Naive thymus-derived CD4-positive, alpha-beta T cell (primary cell): ENCODE data around the gene NUDT3. TPM values are rescaled to one million over a fixed set of nuclear protein-coding genes. Genes with fewer than 3 reads are reported as not detected.

ENCODE experiments used
- ATAC-seq: fragments of 150-1000 bp; cut with Tn5 transposase; 2 replicates; pipeline ENCODE4 v1.10.0; 2021; ENCODE audit warnings: mild to moderate bottlenecking, moderate library complexity
- CTCF ChIA-PET: fragments of 350-600 bp; sonication (Branson Sonifier 250); formaldehyde crosslinking; loops from one replicate; lab custom pipeline; 2021; ENCODE audit warnings: antibody characterized with exemption; lab: Charles Lee
- POLR2A ChIA-PET: fragments of 350-600 bp; sonication (Branson Sonifier 250); formaldehyde crosslinking; loops from one replicate; lab custom pipeline; 2021; ENCODE audit warnings: antibody characterized with exemption, inconsistent platforms; lab: Charles Lee
- DNase-seq, 9 donors: peaks; one replicate each; pipeline versions ENCODE4 v3.0.0 to v3.0.0-alpha.2; 2020 to 2022; ENCODE audit warnings: mixed read lengths in 1 of 9
- H3K27ac ChIP-seq: one replicate; pipeline ENCODE4 v1.7.0; 2013; ENCODE audit warnings: mild to moderate bottlenecking, low read depth, low read length, moderate library complexity
- H3K27me3 ChIP-seq, 2 donors: one replicate each; pipeline ENCODE4 v1.7.0; 2013; ENCODE audit warnings: low read length in 2 of 2, mild to moderate bottlenecking in 2 of 2, moderate library complexity in 2 of 2; ENCODE audit not compliant: control insufficient read depth in 2 of 2, insufficient read depth in 2 of 2
- H3K36me3 ChIP-seq, 3 experiments: 1 replicate in 2 of 3; 2 replicates in 1 of 3; pipeline ENCODE4 v1.7.0; 2013; ENCODE audit warnings: low read length in 3 of 3, mild to moderate bottlenecking in 3 of 3, moderate library complexity in 1 of 3; ENCODE audit not compliant: insufficient read depth in 3 of 3, control insufficient read depth in 2 of 3
- H3K4me1 ChIP-seq, 2 donors: one replicate each; pipeline ENCODE4 v1.7.0; 2013; ENCODE audit warnings: low read length in 2 of 2, mild to moderate bottlenecking in 2 of 2, moderate library complexity in 1 of 2; ENCODE audit not compliant: control insufficient read depth in 2 of 2, insufficient read depth in 2 of 2
- H3K4me3 ChIP-seq: 2 replicates; pipeline ENCODE4 v1.7.0; 2013; ENCODE audit warnings: mild to moderate bottlenecking, low read length
- H3K9me3 ChIP-seq, 3 experiments: 1 replicate in 2 of 3; 2 replicates in 1 of 3; pipeline ENCODE4 v1.7.0; 2013; ENCODE audit warnings: low read length in 3 of 3; ENCODE audit not compliant: control insufficient read depth in 2 of 3
- H3K27ac Mint-ChIP-seq, 9 donors: one replicate each; pipeline ENCODE4 v1.8.0; 2020 to 2022; ENCODE audit warnings: mixed read lengths in 9 of 9, mild to moderate bottlenecking in 8 of 9, moderate library complexity in 5 of 9, inconsistent platforms in 2 of 9
- H3K27me3 Mint-ChIP-seq, 5 donors: one replicate each; pipeline ENCODE4 v1.8.0; 2021 to 2022; ENCODE audit warnings: mixed read lengths in 5 of 5, mild to moderate bottlenecking in 1 of 5
- H3K36me3 Mint-ChIP-seq, 5 donors: one replicate each; pipeline ENCODE4 v1.8.0; 2020 to 2022; ENCODE audit warnings: mixed read lengths in 5 of 5, mild to moderate bottlenecking in 3 of 5, inconsistent platforms in 1 of 5
- H3K4me1 Mint-ChIP-seq, 7 donors: one replicate each; pipeline ENCODE4 v1.8.0; 2020 to 2022; ENCODE audit warnings: mixed read lengths in 7 of 7, mild to moderate bottlenecking in 3 of 7, inconsistent platforms in 1 of 7
- H3K4me3 Mint-ChIP-seq, 10 donors: one replicate each; pipeline ENCODE4 v1.8.0; 2020 to 2022; ENCODE audit warnings: mild to moderate bottlenecking in 10 of 10, mixed read lengths in 10 of 10, moderate library complexity in 6 of 10, inconsistent platforms in 2 of 10
- H3K9me3 Mint-ChIP-seq, 11 donors: one replicate each; pipeline ENCODE4 v1.8.0; 2020 to 2022; ENCODE audit warnings: mixed read lengths in 11 of 11, mild to moderate bottlenecking in 4 of 11, inconsistent platforms in 1 of 11, moderate library complexity in 1 of 11
- intact Hi-C, 2 donors: fragments of 100-400 bp; cut with micrococcal nuclease; formaldehyde crosslinking; loops; one replicate each; pipeline ENCODE4 v1.15.1; 2023
- polyA plus RNA-seq, 2 donors: library from polyadenylated mRNA; unstranded; fragments of 300-500 nt; fragmentation: Illumina TruSeq; gene quantifications; one replicate each; pipeline ENCODE4 v1.2.3, GENCODE V29; 2021
- total RNA-seq, 6 experiments: library from RNA in 5 of 6; stranded (reverse) in 5 of 6; gene quantifications; 1 replicate in 5 of 6; 2 replicates in 1 of 6; pipeline ENCODE4 v1.2.3 and lab custom pipeline; 2021 to 2026

The NUDT3 gene
- total and polyA plus RNA-seq, 7 experiments from 2014 or later: 10.4 to 29.7 (median 23.4) TPM

DNA sequence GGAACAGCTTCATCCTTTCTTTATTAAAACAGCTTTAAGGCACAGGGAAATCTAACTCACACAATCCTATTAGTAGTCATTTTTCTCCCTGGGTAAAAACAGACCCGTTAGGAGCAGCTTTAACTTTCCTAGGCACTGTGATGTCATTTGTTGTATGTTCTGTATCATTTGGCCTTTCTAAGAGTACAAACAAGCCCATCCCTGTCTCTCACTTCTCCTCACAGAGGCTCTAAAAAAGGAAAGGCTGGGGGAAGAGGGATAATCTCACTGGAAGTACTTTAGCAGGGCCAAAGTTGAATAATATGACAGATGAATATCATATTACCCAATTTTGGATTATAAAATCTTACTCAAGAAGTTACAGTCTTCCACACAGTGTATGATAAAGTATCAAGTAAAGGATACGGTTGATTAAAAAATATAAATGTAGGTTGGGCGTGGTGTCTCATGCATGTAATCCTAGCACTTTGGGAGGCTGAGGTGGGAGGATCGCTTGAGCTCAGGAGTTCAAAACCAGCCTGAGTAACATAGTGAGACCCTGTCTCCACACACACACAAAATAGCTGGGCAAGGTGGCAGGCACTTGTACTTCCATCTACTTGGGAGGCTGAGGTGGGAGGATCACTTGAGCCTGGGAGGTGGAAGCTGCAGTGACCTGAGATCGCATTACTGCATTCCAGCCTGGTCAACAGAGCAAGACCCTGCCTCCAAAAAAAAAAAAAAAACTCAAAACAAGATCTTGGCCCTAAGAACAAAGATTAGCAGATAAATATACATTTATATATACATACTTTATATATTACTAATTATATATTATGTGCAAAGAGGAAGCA, 7.9 kb downstream of the NUDT3 start:
- H3K27me3 ChIP-seq: no peaks in the 10 kb centered on the region
- no peak overlapping the region for H3K4me3 ChIP-seq
- no peak overlapping the region for H3K4me3 Mint-ChIP-seq
- ATAC-seq (no peak), DNase-seq (no peak)
- H3K27ac Mint-ChIP-seq: peak overlapping the region in 1 of 9 donors; percentile 1
- intact Hi-C loops: no loop called here
- H3K27ac ChIP-seq: no peak overlapping the region
- no peaks in the 10 kb centered on the region for H3K4me1 ChIP-seq
- peaks cover 0 to 10% (median 6%) of the 10 kb centered on the region in 5 donors for H3K36me3 Mint-ChIP-seq
- no peaks in the 10 kb centered on the region for H3K36me3 ChIP-seq
- no peaks in the 10 kb centered on the region for H3K9me3 ChIP-seq
- H3K4me1 Mint-ChIP-seq: peaks cover 3 to 60% (median 35%) of the 10 kb centered on the region in 7 donors
- no peaks in the 10 kb centered on the region for H3K27me3 Mint-ChIP-seq
- ChIA-PET POLR2A (no interaction called here), CTCF (interaction anchor here (0.8 kb wide), 1 partner anchor 186 kb away, joined by 3 read pairs; no protein-coding TSS in a partner anchor)
- H3K9me3 Mint-ChIP-seq: no peaks in the 10 kb centered on the region

DNA sequence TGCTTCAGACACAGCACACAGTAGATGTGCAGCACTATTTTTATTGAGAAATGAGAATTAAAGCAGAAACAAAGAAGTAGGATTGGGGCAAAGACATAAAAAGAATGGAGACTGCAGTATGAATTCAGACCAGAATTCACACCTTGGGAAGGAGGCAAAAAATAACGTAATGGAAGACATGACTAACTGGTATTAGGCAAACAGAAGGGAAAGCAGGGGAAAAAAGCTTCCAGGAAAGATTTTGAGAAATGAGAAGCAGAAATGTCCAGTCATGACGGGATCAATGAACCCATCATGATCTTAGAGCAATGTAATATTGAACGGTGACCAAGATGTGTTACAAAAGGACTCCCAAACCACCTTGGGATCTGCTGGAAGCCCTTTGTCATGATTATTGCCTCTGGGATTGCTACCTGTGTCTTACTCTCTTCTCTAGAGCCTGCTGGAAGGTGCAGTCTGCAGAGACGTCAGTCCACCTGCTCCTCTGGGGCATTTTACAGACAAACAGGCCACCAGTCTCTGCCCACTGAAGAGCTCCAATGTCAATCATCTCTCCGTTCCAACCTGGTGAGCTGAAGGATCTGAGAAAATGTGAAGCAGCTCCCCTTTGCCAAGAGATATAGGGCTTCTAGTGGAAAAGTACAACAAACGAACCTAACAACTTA, 8.7 kb downstream of the NUDT3 start:
- H3K27ac ChIP-seq: no peak overlapping the region
- no peaks in the 10 kb centered on the region for H3K36me3 ChIP-seq
- no peak for ATAC-seq
- peaks cover 0 to 12% (median 6%) of the 10 kb centered on the region in 5 donors for H3K36me3 Mint-ChIP-seq
- H3K9me3 ChIP-seq: no peaks in the 10 kb centered on the region
- H3K27ac Mint-ChIP-seq: peak overlapping the region in 2 of 9 donors; percentile 26 to 58
- no peak for DNase-seq
- H3K4me1 Mint-ChIP-seq: peaks cover 4 to 56% (median 32%) of the 10 kb centered on the region in 7 donors
- no peaks in the 10 kb centered on the region for H3K4me1 ChIP-seq
- H3K4me3 ChIP-seq: no peak overlapping the region
- no peaks in the 10 kb centered on the region for H3K9me3 Mint-ChIP-seq
- no peak overlapping the region for H3K4me3 Mint-ChIP-seq
- H3K27me3 ChIP-seq: no peaks in the 10 kb centered on the region
- ChIA-PET POLR2A (interaction anchor here (0.6 kb wide), 1 partner anchor 565 kb away, joined by 3 read pairs; no protein-coding TSS in a partner anchor), CTCF (interaction anchor here (0.6 to 0.8 kb wide), 3 partner anchors 79 to 185 kb away, joined by 3 to 6 read pairs (median 3); no protein-coding TSS in a partner anchor)
- no peaks in the 10 kb centered on the region for H3K27me3 Mint-ChIP-seq
- intact Hi-C loops: no loop called here

DNA sequence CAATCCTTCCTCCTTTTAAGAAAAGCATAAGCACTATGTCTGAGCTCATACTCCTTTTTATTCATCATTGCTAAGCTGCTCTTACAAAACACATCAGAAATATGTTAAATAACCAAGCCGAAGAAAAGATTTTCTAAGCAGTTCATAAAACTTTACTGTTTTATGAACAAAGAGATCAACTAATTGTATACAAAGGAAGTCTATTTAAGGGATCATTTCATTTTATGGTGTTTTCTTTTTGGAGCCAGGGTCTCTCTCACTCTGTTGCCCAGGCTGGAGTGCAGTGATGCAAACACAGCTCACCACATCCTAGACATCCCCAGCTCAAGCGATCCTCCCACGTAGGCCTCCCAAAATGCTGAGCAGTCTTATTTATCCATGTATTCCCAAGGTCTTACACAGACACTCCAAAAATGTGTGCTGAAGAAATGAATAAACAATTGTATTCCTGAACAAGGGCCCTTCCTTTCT, 9.3 kb downstream of the NUDT3 start:
- H3K4me1 Mint-ChIP-seq: peaks cover 5 to 58% (median 33%) of the 10 kb centered on the region in 7 donors
- H3K36me3 ChIP-seq: no peaks in the 10 kb centered on the region
- no peak overlapping the region for H3K27ac Mint-ChIP-seq
- DNase-seq (no peak), ATAC-seq (no peak)
- intact Hi-C loops: no loop called here
- CTCF ChIA-PET: interaction anchor here (0.6 to 0.7 kb wide), 2 partner anchors 79 to 102 kb away, joined by 3 to 6 read pairs; no protein-coding TSS in a partner anchor
- no peaks in the 10 kb centered on the region for H3K9me3 ChIP-seq
- H3K27me3 Mint-ChIP-seq: no peaks in the 10 kb centered on the region
- no peaks in the 10 kb centered on the region for H3K9me3 Mint-ChIP-seq
- H3K4me3 ChIP-seq: no peak overlapping the region
- POLR2A ChIA-PET: interaction anchor here (0.6 to 1.6 kb wide), 2 partner anchors 13 to 565 kb away, joined by 3 to 4 read pairs; no protein-coding TSS in a partner anchor
- H3K27me3 ChIP-seq: no peaks in the 10 kb centered on the region
- H3K36me3 Mint-ChIP-seq: peaks cover 0 to 14% (median 6%) of the 10 kb centered on the region in 5 donors
- H3K27ac ChIP-seq: no peak overlapping the region
- no peaks in the 10 kb centered on the region for H3K4me1 ChIP-seq
- H3K4me3 Mint-ChIP-seq: no peak overlapping the region

DNA sequence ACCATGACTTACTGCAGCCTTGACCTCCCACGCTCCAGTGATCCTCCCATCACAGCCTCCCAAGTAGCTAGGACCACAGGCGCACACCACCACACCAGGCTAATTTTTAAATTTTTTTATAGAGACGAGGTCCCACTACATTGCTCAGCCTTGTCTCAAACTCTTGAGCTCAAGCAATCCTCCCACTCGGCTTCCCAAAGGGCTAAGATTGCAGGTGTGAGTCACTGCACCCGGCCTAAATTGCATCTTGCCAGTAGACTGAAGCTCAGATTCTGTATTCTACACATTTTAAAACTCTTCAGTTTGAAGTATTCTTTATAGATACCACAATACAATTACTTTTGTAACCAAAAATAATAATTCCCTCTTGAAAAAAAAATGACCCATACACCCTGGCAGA, 11.4 kb downstream of the NUDT3 start:
- H3K4me3 Mint-ChIP-seq: no peak overlapping the region

DNA sequence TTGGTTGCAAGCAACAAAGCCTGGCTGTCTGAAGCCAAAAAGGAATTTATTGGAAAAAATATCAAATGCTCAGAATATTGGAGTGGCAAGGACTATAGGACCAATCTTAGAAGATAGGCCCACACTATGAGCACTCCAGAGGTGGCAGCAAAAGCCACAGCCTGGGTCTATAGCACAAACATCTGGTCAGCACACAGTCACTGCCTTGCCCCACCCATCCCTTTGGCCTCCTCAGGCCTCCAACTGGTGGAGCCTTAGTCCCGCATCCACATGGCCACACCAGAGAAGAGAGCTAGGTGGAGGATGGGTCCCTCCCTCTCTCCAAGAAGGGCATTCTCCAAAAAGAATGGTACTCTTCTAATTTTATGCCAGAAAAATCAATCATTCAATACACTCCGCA, 14.0 kb downstream of the NUDT3 start:
- H3K9me3 ChIP-seq: no peaks in the 10 kb centered on the region
- Mint-ChIP-seq H3K36me3 (peaks cover 0 to 12% (median 4%) of the 10 kb centered on the region in 5 donors), H3K4me1 (peaks cover 3 to 26% (median 20%) of the 10 kb centered on the region in 7 donors), H3K9me3 (no peaks in the 10 kb centered on the region), H3K27ac (no peak overlapping the region), H3K4me3 (no peak overlapping the region), H3K27me3 (no peaks in the 10 kb centered on the region)
- intact Hi-C loops: no loop called here
- H3K4me1 ChIP-seq: no peaks in the 10 kb centered on the region
- DNase-seq (no peak), ATAC-seq (no peak)
- no peak overlapping the region for H3K4me3 ChIP-seq
- no peaks in the 10 kb centered on the region for H3K27me3 ChIP-seq
- no peak overlapping the region for H3K27ac ChIP-seq
- no peaks in the 10 kb centered on the region for H3K36me3 ChIP-seq
- POLR2A ChIA-PET: interaction anchor here (0.6 kb wide), 1 partner anchor 11 kb away, joined by 3 read pairs; no protein-coding TSS in a partner anchor
- CTCF ChIA-PET: no interaction called here

More for the DNA sequence above, 11.4 kb downstream of the NUDT3 start:
- H3K36me3 ChIP-seq: no peaks in the 10 kb centered on the region
- Mint-ChIP-seq H3K27ac (peak overlapping the region in 1 of 9 donors; percentile 47), H3K4me1 (peaks cover 3 to 48% (median 26%) of the 10 kb centered on the region in 7 donors), H3K27me3 (no peaks in the 10 kb centered on the region), H3K9me3 (no peaks in the 10 kb centered on the region), H3K36me3 (peaks cover 0 to 14% (median 6%) of the 10 kb centered on the region in 5 donors)
- POLR2A ChIA-PET: interaction anchor here (0.8 kb wide), 1 partner anchor 10 kb away, joined by 3 read pairs; no protein-coding TSS in a partner anchor
- CTCF ChIA-PET: interaction anchor here (1.1 kb wide), 1 partner anchor 185 kb away, joined by 4 read pairs; no protein-coding TSS in a partner anchor
- intact Hi-C loops: no loop called here
- no peak overlapping the region for H3K4me3 ChIP-seq
- no peak overlapping the region for H3K27ac ChIP-seq
- no peaks in the 10 kb centered on the region for H3K27me3 ChIP-seq
- no peaks in the 10 kb centered on the region for H3K9me3 ChIP-seq
- ATAC-seq (no peak), DNase-seq (no peak)
- H3K4me1 ChIP-seq: no peaks in the 10 kb centered on the region

DNA sequence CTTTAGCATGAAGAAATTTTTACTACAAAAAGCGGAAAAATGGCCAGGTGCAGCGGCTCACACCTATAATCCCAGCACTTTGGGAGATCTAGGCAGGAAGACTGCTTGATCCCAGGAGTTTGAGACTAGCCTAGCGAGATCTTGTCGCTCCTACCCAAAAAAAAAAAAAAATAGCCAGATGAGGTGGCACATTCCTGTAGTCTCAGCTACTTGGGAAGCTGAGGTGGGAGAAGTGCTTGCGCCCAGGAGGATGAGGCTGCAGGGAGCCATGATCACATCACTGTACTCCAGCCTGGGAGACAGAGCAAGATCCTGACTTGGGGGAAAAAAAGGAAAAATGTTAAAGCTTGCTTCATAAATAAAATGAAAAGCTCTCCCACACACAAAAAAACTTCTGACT, 14.5 kb downstream of the NUDT3 start:
- Mint-ChIP-seq H3K27ac (no peak overlapping the region), H3K36me3 (peaks cover 0 to 10% (median 4%) of the 10 kb centered on the region in 5 donors), H3K27me3 (no peaks in the 10 kb centered on the region), H3K9me3 (no peaks in the 10 kb centered on the region), H3K4me1 (peaks cover 3 to 23% (median 18%) of the 10 kb centered on the region in 7 donors), H3K4me3 (no peak overlapping the region)
- POLR2A ChIA-PET: interaction anchor here (0.6 kb wide), 1 partner anchor 10 kb away, joined by 3 read pairs; no protein-coding TSS in a partner anchor
- Histone ChIP-seq H3K9me3 (no peaks in the 10 kb centered on the region), H3K4me1 (no peaks in the 10 kb centered on the region), H3K36me3 (no peaks in the 10 kb centered on the region), H3K27ac (no peak overlapping the region), H3K27me3 (no peaks in the 10 kb centered on the region), H3K4me3 (no peak overlapping the region)
- DNase-seq (no peak), ATAC-seq (no peak)
- intact Hi-C loops: no loop called here
- CTCF ChIA-PET: no interaction called here
